Right lobe of liver (tissue), 4 donors: Measurements from ENCODE around the gene ERC2.

ENCODE experiments used
- POLR2A ChIP-seq: fragments of 450-650 bp; IDR thresholded peaks from one replicate; pipeline ENCODE4 v1.6.1; 2017; ENCODE audit warnings: antibody characterized with exemption, mild to moderate bottlenecking
- TF ChIP-seq, protein P1 (sequence below), 4 donors: fragments of 200-600 bp in 3 of 4; fragments of 450-650 bp in 1 of 4; IDR thresholded peaks; one replicate each; pipeline versions ENCODE4 v1.5.1 to v1.8.0; 2016 to 2022; ENCODE audit warnings: antibody characterized with exemption in 4 of 4, mild to moderate bottlenecking in 2 of 4
- donor health status: DM: no; HTN: no; CAD: no.
- donor health status: DM: no; HTN: no; CAD: no.
- donor health status: DM: no; HTN: yes; CAD: no.

DNA sequence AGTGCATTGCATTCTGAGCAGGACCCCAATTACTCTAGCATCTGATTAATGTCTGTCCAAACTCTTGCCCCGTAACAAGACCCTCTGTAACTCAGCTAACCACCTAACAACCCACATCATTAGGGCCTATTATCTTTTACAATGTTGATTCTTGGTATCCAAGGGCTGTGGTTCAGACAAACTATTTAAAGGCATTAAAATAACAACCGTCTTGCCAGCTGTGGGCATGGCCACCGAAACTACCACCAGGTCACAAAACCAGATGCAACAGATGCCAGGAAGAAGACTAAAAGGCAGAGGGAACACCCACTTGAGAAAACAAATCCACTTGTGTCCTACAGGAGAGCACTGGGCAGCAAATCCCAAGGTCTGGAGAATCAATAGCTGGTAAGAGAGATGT, 262.9 kb downstream of the ERC2 start:
- no peak for TF ChIP-seq POLR2A
- TF ChIP-seq, protein P1, sequence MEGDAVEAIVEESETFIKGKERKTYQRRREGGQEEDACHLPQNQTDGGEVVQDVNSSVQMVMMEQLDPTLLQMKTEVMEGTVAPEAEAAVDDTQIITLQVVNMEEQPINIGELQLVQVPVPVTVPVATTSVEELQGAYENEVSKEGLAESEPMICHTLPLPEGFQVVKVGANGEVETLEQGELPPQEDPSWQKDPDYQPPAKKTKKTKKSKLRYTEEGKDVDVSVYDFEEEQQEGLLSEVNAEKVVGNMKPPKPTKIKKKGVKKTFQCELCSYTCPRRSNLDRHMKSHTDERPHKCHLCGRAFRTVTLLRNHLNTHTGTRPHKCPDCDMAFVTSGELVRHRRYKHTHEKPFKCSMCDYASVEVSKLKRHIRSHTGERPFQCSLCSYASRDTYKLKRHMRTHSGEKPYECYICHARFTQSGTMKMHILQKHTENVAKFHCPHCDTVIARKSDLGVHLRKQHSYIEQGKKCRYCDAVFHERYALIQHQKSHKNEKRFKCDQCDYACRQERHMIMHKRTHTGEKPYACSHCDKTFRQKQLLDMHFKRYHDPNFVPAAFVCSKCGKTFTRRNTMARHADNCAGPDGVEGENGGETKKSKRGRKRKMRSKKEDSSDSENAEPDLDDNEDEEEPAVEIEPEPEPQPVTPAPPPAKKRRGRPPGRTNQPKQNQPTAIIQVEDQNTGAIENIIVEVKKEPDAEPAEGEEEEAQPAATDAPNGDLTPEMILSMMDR (IDR thresholded peaks at IDR 0.05) = no peak
